A549 (cell line): ENCODE data around the gene SLC24A3.

Source experiments
- MAZ ChIP-seq: fragments of 150-350 bp; IDR thresholded peaks from 2 replicates; pipeline ENCODE4 v1.6.1; 2014; ENCODE audit warnings: antibody characterized with exemption, low read depth, low read length, borderline replicate concordance
- POLR2A ChIP-seq: IDR thresholded peaks from 2 replicates; pipeline ENCODE4 v1.6.1; 2012; ENCODE audit warnings: mild to moderate bottlenecking, low read length
- TF ChIP-seq, protein P1 (sequence below): fragments of 150-350 bp; IDR thresholded peaks from 2 replicates; pipeline ENCODE4 v1.6.1; 2014; ENCODE audit warnings: low read depth, mild to moderate bottlenecking, low read length
- TF ChIP-seq, protein P2 (sequence below): IDR thresholded peaks from 2 replicates; pipeline ENCODE4 v1.6.1; 2012; ENCODE audit warnings: low read depth, borderline replicate concordance

DNA sequence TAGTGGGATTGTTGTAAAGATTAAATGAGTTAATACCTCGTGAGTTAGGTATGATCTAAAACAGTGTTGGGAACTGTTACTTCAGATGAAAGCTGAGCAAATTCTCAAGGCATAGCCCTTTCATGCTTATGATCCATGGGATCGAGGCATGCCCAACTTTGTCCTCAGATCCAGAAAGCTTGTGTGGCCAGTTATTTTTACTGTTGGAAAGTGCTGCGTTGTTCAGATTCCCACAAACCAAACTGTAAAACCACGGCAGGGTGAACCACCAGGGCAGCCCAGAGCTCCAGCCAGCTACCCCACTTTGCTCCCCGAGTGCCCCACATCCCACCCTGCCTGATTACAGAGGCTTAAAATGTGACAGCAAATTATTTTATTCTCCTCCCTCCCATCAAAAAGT lies 406.3 kb downstream of the SLC24A3 start:
- TF ChIP-seq, protein P1, sequence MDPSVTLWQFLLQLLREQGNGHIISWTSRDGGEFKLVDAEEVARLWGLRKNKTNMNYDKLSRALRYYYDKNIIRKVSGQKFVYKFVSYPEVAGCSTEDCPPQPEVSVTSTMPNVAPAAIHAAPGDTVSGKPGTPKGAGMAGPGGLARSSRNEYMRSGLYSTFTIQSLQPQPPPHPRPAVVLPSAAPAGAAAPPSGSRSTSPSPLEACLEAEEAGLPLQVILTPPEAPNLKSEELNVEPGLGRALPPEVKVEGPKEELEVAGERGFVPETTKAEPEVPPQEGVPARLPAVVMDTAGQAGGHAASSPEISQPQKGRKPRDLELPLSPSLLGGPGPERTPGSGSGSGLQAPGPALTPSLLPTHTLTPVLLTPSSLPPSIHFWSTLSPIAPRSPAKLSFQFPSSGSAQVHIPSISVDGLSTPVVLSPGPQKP: no peak
- TF ChIP-seq, protein P2, sequence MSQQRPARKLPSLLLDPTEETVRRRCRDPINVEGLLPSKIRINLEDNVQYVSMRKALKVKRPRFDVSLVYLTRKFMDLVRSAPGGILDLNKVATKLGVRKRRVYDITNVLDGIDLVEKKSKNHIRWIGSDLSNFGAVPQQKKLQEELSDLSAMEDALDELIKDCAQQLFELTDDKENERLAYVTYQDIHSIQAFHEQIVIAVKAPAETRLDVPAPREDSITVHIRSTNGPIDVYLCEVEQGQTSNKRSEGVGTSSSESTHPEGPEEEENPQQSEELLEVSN: no peak
- TF ChIP-seq MAZ: no peak
- TF ChIP-seq POLR2A: no peak
